HG03066 (cell line): ENCODE data around the gene TPT1.
"Not testable (repeated sequence)": the region's sequence is repeated elsewhere in the genome, so short reads cannot be mapped to it uniquely, and the experiment has no call there.

Experiments
- ATAC-seq: cut with Tn5 transposase; IDR thresholded peaks from one replicate; pipeline ENCODE4 v1.9.1; 2021; ENCODE audit warnings: low read depth; ENCODE audit not compliant: unreplicated experiment

The TPT1 gene

GRCh38 chr13:45306966-45307365 lies 34.0 kb downstream of the TPT1 start:
- ATAC-seq = no peak

GRCh38 chr13:45305079-45305478 lies 35.9 kb downstream of the TPT1 start:
- ATAC-seq = no peak

GRCh38 chr13:45303866-45304265 lies 37.1 kb downstream of the TPT1 start:
- ATAC-seq = no peak

GRCh38 chr13:45303026-45303425 lies 38.0 kb downstream of the TPT1 start:
- ATAC-seq = no peak

- ATAC-seq = no peak
Measured at GRCh38 chr13:45302507-45302906, 38.5 kb downstream of the TPT1 start.

GRCh38 chr13:45301263-45301662 lies 39.7 kb downstream of the TPT1 start:
- ATAC-seq = no peak

GRCh38 chr13:45300190-45300985 lies 40.6 kb downstream of the TPT1 start:
- no peak for ATAC-seq

GRCh38 chr13:45299194-45299593 lies 41.8 kb downstream of the TPT1 start:
- ATAC-seq = no peak

- ATAC-seq = not testable (repeated sequence)
Measured at GRCh38 chr13:45298550-45298949, 42.4 kb downstream of the TPT1 start.

GRCh38 chr13:45298206-45298505 lies 42.8 kb downstream of the TPT1 start:
- no peak for ATAC-seq

- ATAC-seq = no peak
Measured at GRCh38 chr13:45297456-45298205, 43.4 kb downstream of the TPT1 start.

- ATAC-seq = no peak
Measured at GRCh38 chr13:45296259-45296658, 44.7 kb downstream of the TPT1 start.

- no peak for ATAC-seq
Measured at GRCh38 chr13:45295536-45295935, 45.4 kb downstream of the TPT1 start.

GRCh38 chr13:45292176-45292575 lies 48.8 kb downstream of the TPT1 start:
- no peak for ATAC-seq

GRCh38 chr13:45289936-45290563 lies 50.9 kb downstream of the TPT1 start:
- no peak for ATAC-seq
